H1 (cell line): ENCODE results near the gene EXOC6. TPM values are rescaled to one million over a fixed set of nuclear protein-coding genes. Genes with fewer than 3 reads are reported as not detected.

ENCODE experiments used
- CTCF ChIA-PET: fragments of 300-600 bp; sonication (Branson Sonifier 250); formaldehyde crosslinking; loops from one replicate; lab custom pipeline; 2021; ENCODE audit not compliant: partially characterized antibody; lab: Charles Lee
- POLR2A ChIA-PET: fragments of 300-600 bp; sonication (Branson Sonifier 250); formaldehyde crosslinking; loops from one replicate; lab custom pipeline; 2021; ENCODE audit warnings: inconsistent platforms; ENCODE audit not compliant: partially characterized antibody; lab: Charles Lee
- DNase-seq, 2 experiments: peaks; one replicate each; pipeline versions ENCODE4 v3.0.0 to v3.0.0-alpha.2; 2010 to 2022; ENCODE audit warnings: low spot score in 2 of 2, low read depth in 1 of 2, mixed read lengths in 1 of 2
- FAIRE-seq: peaks from 2 replicates; lab custom pipeline; 2011; peaks lifted over from hg19 to GRCh38; lab: Jason Lieb, UNC
- H2AFZ ChIP-seq: 2 replicates; pipeline ENCODE4 v1.8.1; 2012; ENCODE audit warnings: low read length, inconsistent platforms
- H2AK5ac ChIP-seq: 2 replicates; pipeline ENCODE4 v1.6.1; 2013; ENCODE audit warnings: low read depth, low read length
- H2BK120ac ChIP-seq: replicated peaks from 2 replicates; pipeline ENCODE3; 2013; ENCODE audit warnings: low read depth, low read length, inconsistent platforms
- H2BK12ac ChIP-seq: 2 replicates; pipeline ENCODE4 v1.6.1; 2013; ENCODE audit warnings: low read depth, low read length
- H2BK15ac ChIP-seq: 2 replicates; pipeline ENCODE4 v1.6.1; 2013; ENCODE audit warnings: low read length
- H2BK20ac ChIP-seq: 2 replicates; pipeline ENCODE4 v1.6.1; 2013; ENCODE audit warnings: low read length
- H2BK5ac ChIP-seq: 2 replicates; pipeline ENCODE4 v1.6.1; 2013; ENCODE audit warnings: low read depth, low read length
- H3K14ac ChIP-seq: 2 replicates; pipeline ENCODE4 v1.6.1; 2013; ENCODE audit warnings: inconsistent platforms; ENCODE audit not compliant: insufficient read length
- H3K18ac ChIP-seq: 2 replicates; pipeline ENCODE4 v1.6.1; 2013; ENCODE audit warnings: low read length; ENCODE audit errors: extremely low read depth
- H3K23ac ChIP-seq: 2 replicates; pipeline ENCODE4 v1.6.1; 2013; ENCODE audit warnings: inconsistent platforms; ENCODE audit not compliant: insufficient read length
- H3K23me2 ChIP-seq: 2 replicates; pipeline ENCODE4 v1.6.1; 2013; ENCODE audit warnings: low read depth, low read length
- H3K27ac ChIP-seq: 2 replicates; pipeline ENCODE4 v1.6.1; 2011; ENCODE audit warnings: low read depth, low read length, inconsistent platforms
- H3K27me3 ChIP-seq, 4 experiments: replicated peaks in 1 of 4; 1 replicate in 1 of 4; 2 replicates in 3 of 4; pipeline versions ENCODE4 v1.6.1 to v1.8.1; 2011 to 2013; ENCODE audit warnings: low read length in 3 of 4, mild to moderate bottlenecking in 3 of 4, inconsistent platforms in 2 of 4, mixed read lengths in 2 of 4, moderate library complexity in 1 of 4; ENCODE audit not compliant: control insufficient read depth in 3 of 4, insufficient read depth in 3 of 4; ENCODE audit errors: extremely low read depth in 1 of 4
- H3K36me3 ChIP-seq, 4 experiments: 2 replicates each; pipeline versions ENCODE4 v1.6.1 to v1.8.1; 2011 to 2013; ENCODE audit warnings: mild to moderate bottlenecking in 4 of 4, low read length in 3 of 4, moderate library complexity in 2 of 4, control low read depth in 1 of 4, inconsistent platforms in 1 of 4; ENCODE audit not compliant: insufficient read depth in 4 of 4, control insufficient read depth in 2 of 4
- H3K4ac ChIP-seq: replicated peaks from 2 replicates; pipeline ENCODE3; 2013; ENCODE audit warnings: low read length, low read depth, mixed read lengths, inconsistent platforms; ENCODE audit not compliant: insufficient read length
- H3K4me1 ChIP-seq, 4 experiments: replicated peaks in 1 of 4; 1 replicate in 1 of 4; 2 replicates in 3 of 4; pipeline versions ENCODE4 v1.6.1 to v1.8.1; 2011 to 2013; ENCODE audit warnings: low read length in 3 of 4, inconsistent platforms in 2 of 4, mixed read lengths in 1 of 4; ENCODE audit not compliant: insufficient read depth in 4 of 4, control insufficient read depth in 3 of 4
- H3K4me2 ChIP-seq, 2 experiments: 2 replicates each; pipeline versions ENCODE4 v1.6.1 to v1.8.1; 2011 to 2013; ENCODE audit warnings: low read depth in 2 of 2, low read length in 2 of 2, control low read depth in 1 of 2, inconsistent platforms in 1 of 2, mild to moderate bottlenecking in 1 of 2; ENCODE audit not compliant: insufficient read depth in 1 of 2
- H3K4me3 ChIP-seq, 4 experiments: fragments of 200-600, 300-600 bp in 1 of 4; sonication (generic), shearing (Covaris generic), sonication (Bioruptor Twin) in 1 of 4; 2 replicates each; pipeline versions ENCODE4 v1.5.1 to v1.8.1; 2011 to 2016; ENCODE audit warnings: low read length in 4 of 4, low read depth in 3 of 4, control low read depth in 2 of 4, inconsistent platforms in 2 of 4, mild to moderate bottlenecking in 2 of 4, mixed read lengths in 1 of 4, moderate library complexity in 1 of 4; ENCODE audit not compliant: insufficient read depth in 2 of 4; ENCODE audit errors: extremely low read depth in 1 of 4
- H3K56ac ChIP-seq: replicated peaks from 2 replicates; pipeline ENCODE3; 2013; ENCODE audit warnings: low read depth, mild to moderate bottlenecking, mixed read lengths, low read length, inconsistent platforms; ENCODE audit not compliant: insufficient read length
- H3K79me1 ChIP-seq: 2 replicates; pipeline ENCODE4 v1.6.1; 2013; ENCODE audit warnings: low read depth, low read length, control low read depth
- H3K79me2 ChIP-seq, 2 experiments: 2 replicates each; pipeline versions ENCODE4 v1.6.1 to v1.8.1; 2012 to 2013; ENCODE audit warnings: low read length in 2 of 2, mild to moderate bottlenecking in 2 of 2, inconsistent platforms in 1 of 2; ENCODE audit not compliant: insufficient read depth in 2 of 2, control insufficient read depth in 1 of 2
- H3K9ac ChIP-seq, 4 experiments: replicated peaks in 1 of 4; 1 replicate in 1 of 4; 2 replicates in 3 of 4; pipeline versions ENCODE4 v1.6.1 to v1.8.1; 2011 to 2013; ENCODE audit warnings: low read depth in 3 of 4, low read length in 3 of 4, control low read depth in 2 of 4, mild to moderate bottlenecking in 2 of 4, moderate library complexity in 2 of 4, inconsistent platforms in 1 of 4; ENCODE audit errors: extremely low read depth in 1 of 4
- H3K9me3 ChIP-seq, 2 experiments: 2 replicates each; pipeline versions ENCODE4 v1.6.1 to v1.8.1; 2012 to 2013; ENCODE audit warnings: mild to moderate bottlenecking in 2 of 2, moderate library complexity in 2 of 2, control low read depth in 1 of 2, inconsistent platforms in 1 of 2, low read depth in 1 of 2, low read length in 1 of 2, mixed read lengths in 1 of 2; ENCODE audit not compliant: insufficient read depth in 2 of 2
- H4K20me1 ChIP-seq, 2 experiments: replicated peaks in 1 of 2; 2 replicates each; pipeline versions ENCODE3 to v1.8.1; 2011 to 2013; ENCODE audit warnings: inconsistent platforms in 2 of 2, low read length in 2 of 2, mild to moderate bottlenecking in 1 of 2; ENCODE audit not compliant: insufficient read depth in 2 of 2, control insufficient read depth in 1 of 2
- H4K5ac ChIP-seq: 2 replicates; pipeline ENCODE4 v1.6.1; 2013; ENCODE audit warnings: low read length, low read depth, mixed read lengths, inconsistent platforms; ENCODE audit not compliant: insufficient read length
- H4K8ac ChIP-seq: 2 replicates; pipeline ENCODE4 v1.8.0; 2013; ENCODE audit warnings: mild to moderate bottlenecking, moderate library complexity, low read length, inconsistent platforms; ENCODE audit not compliant: insufficient read depth; ENCODE audit errors: extremely low read depth
- H4K91ac ChIP-seq: replicated peaks from 2 replicates; pipeline ENCODE3; 2013; ENCODE audit warnings: low read length, mixed read lengths, inconsistent platforms; ENCODE audit not compliant: insufficient read length
- BCL11A ChIP-seq, 2 experiments: IDR thresholded peaks; one replicate each; pipeline ENCODE4 v1.6.1; 2011; ENCODE audit warnings: low read depth in 2 of 2, low read length in 2 of 2, mild to moderate bottlenecking in 2 of 2
- CBX5 ChIP-seq: fragments of 300-800, 300-1000 bp; sonication (generic); IDR thresholded peaks from 2 replicates; pipeline ENCODE4 v1.7.1; 2016; ENCODE audit warnings: antibody characterized with exemption, low read length, low read depth
- CEBPB ChIP-seq: IDR thresholded peaks from 2 replicates; pipeline ENCODE4 v1.6.1; 2012; ENCODE audit warnings: low read depth, low read length
- CREB1 ChIP-seq: IDR thresholded peaks from 2 replicates; pipeline ENCODE4 v1.6.1; 2012; ENCODE audit warnings: inconsistent platforms
- CTCF ChIP-seq, 3 experiments: IDR thresholded peaks; 1 replicate in 2 of 3; 2 replicates in 1 of 3; pipeline versions ENCODE4 v1.5.1 to v1.6.1; 2011; ENCODE audit warnings: low read length in 3 of 3, mild to moderate bottlenecking in 3 of 3, inconsistent platforms in 2 of 3, low read depth in 1 of 3, moderate library complexity in 1 of 3; ENCODE audit not compliant: insufficient read depth in 1 of 3; ENCODE audit errors: control extremely low read depth in 1 of 3
- GTF2F1 ChIP-seq: IDR thresholded peaks from 2 replicates; pipeline ENCODE4 v1.6.1; 2012; ENCODE audit warnings: low read depth, low read length, improper control_type of control experiment, borderline replicate concordance
- MAX ChIP-seq: IDR thresholded peaks from 2 replicates; pipeline ENCODE4 v1.6.1; 2012; ENCODE audit warnings: inconsistent platforms
- RAD21 ChIP-seq, 2 experiments: IDR thresholded peaks in 1 of 2; conservative IDR thresholded peaks in 1 of 2; 2 replicates each; pipeline ENCODE4 v1.6.1; 2011; ENCODE audit warnings: low read depth in 2 of 2, low read length in 2 of 2, improper control_type of control experiment in 1 of 2, inconsistent platforms in 1 of 2, mild to moderate bottlenecking in 1 of 2, moderate library complexity in 1 of 2
- SAP30 ChIP-seq: fragments of 300-600 bp; sonication (generic); IDR thresholded peaks from 2 replicates; pipeline ENCODE4 v1.7.1; 2012; ENCODE audit warnings: low read length, moderate library complexity, mild to moderate bottlenecking, inconsistent platforms; ENCODE audit not compliant: insufficient read depth, insufficient replicate concordance
- SP4 ChIP-seq: IDR thresholded peaks from 2 replicates; pipeline ENCODE4 v1.6.1; 2012; ENCODE audit warnings: low read length, inconsistent platforms
- TAF1 ChIP-seq: IDR thresholded peaks from 2 replicates; pipeline ENCODE4 v1.6.1; 2011; ENCODE audit warnings: mild to moderate bottlenecking, low read depth, low read length
- TEAD4 ChIP-seq: IDR thresholded peaks from 2 replicates; pipeline ENCODE4 v1.6.1; 2012; ENCODE audit warnings: low read depth, low read length, inconsistent platforms, mixed read lengths
- WGBS, 2 experiments: shearing (Covaris generic) in 1 of 2; methylation state at CpG; one replicate each; pipeline versions ENCODE4 v1.1.6 to v1.1.7; 2013 to 2015; ENCODE audit warnings: low lambda C conversion rate in 2 of 2, mixed read lengths in 2 of 2, inconsistent platforms in 1 of 2, low coverage in 1 of 2, missing lambda C conversion rate in 1 of 2; ENCODE audit not compliant: insufficient replicate concordance in 2 of 2, insufficient coverage in 1 of 2, insufficient read length in 1 of 2; ENCODE audit errors: extremely low coverage in 1 of 2, missing lambda C conversion rate in 1 of 2; 5-methylcytosine and 5-hydroxymethylcytosine counted together
- polyA plus RNA-seq, 7 experiments: library from polyadenylated mRNA; depleted of rRNA in 3 of 7; stranded (reverse) in 5 of 7; unstranded in 2 of 7; fragments of >200 nt in 5 of 7; fragments of 200-250 nt in 2 of 7; gene quantifications; 1 replicate in 5 of 7; 2 replicates in 1 of 7; 4 replicates in 1 of 7; pipeline versions ENCODE4 v1.2.1 to v1.2.3, GENCODE V29; 2011 to 2013; ENCODE audit warnings: missing spikeins in 2 of 7, mixed read lengths in 2 of 7
- total RNA-seq: library from RNA; stranded (reverse); fragmentation: NEBNext Ultra II Directional; extraction: Animal tissue kit (Norgen Biotek cat#: 25700); gene quantifications from 2 replicates; pipeline ENCODE4 v1.2.1, GENCODE V29; 2021

The EXOC6 gene
- total and polyA plus RNA-seq, 2 of the 8 experiments (the other 6 are each of a cell fraction or from before 2014, with no cell fraction given): 1.7 to 4.5 TPM

GRCh38 chr10:92907280-92907679 is 59.0 kb downstream of the EXOC6 start:
- H3K23ac ChIP-seq: no peak overlapping the region
- ChIA-PET POLR2A (no interaction called here), CTCF (no interaction called here)
- H3K4me3 ChIP-seq: no peak overlapping the region
- no peak for DNase-seq
- WGBS, 2 experiments: 96% methylated on average over 4 of the region's 4 CpGs; no CpG with 5 or more reads in 1 of the 2 experiments
- no peak overlapping the region for H2BK20ac ChIP-seq
- no peaks in the 10 kb centered on the region for H3K9me3 ChIP-seq
- H4K8ac ChIP-seq: no peak overlapping the region
- no peak overlapping the region for H3K27ac ChIP-seq
- H2BK5ac ChIP-seq: no peak overlapping the region
- no peak overlapping the region for H3K14ac ChIP-seq
- H2AFZ ChIP-seq: no peak overlapping the region
- H3K36me3 ChIP-seq: no peaks in the 10 kb centered on the region
- no peak overlapping the region for H3K4ac ChIP-seq
- no peak for FAIRE-seq
- no peak overlapping the region for H3K4me2 ChIP-seq
- no peak overlapping the region for H3K18ac ChIP-seq
- no peak overlapping the region for H4K5ac ChIP-seq
- no peaks in the 10 kb centered on the region for H3K27me3 ChIP-seq
- no peaks in the 10 kb centered on the region for H3K23me2 ChIP-seq
- H3K79me1 ChIP-seq: no peaks in the 10 kb centered on the region
- H2BK15ac ChIP-seq: no peak overlapping the region
- H3K9ac ChIP-seq: no peak overlapping the region
- H3K79me2 ChIP-seq: no peaks in the 10 kb centered on the region
- H2BK120ac ChIP-seq: no peak overlapping the region
- H2AK5ac ChIP-seq: no peak overlapping the region
- H3K56ac ChIP-seq: no peak overlapping the region
- no peak overlapping the region for H2BK12ac ChIP-seq
- H3K4me1 ChIP-seq: no peaks in the 10 kb centered on the region
- no peaks in the 10 kb centered on the region for H4K20me1 ChIP-seq
- H4K91ac ChIP-seq: no peak overlapping the region
- no peak for TF ChIP-seq BCL11A (IDR thresholded peaks at IDR 0.05; ENCODE audit: low read depth in 2 of 2, low read length in 2 of 2)
- no peak for TF ChIP-seq GTF2F1
- no peak for TF ChIP-seq TEAD4
- no peak for TF ChIP-seq TAF1
- TF ChIP-seq SAP30: no peak
- TF ChIP-seq CEBPB: no peak
- no peak for TF ChIP-seq CTCF (IDR thresholded peaks at IDR 0.05; ENCODE audit: control extremely low read depth in 1 of 3, insufficient read depth in 1 of 3, low read depth in 1 of 3, low read length in 3 of 3)
- TF ChIP-seq RAD21 (IDR thresholded peaks at IDR 0.05 in 1 of 2, conservative IDR thresholded peaks at IDR 0.05 in 1 of 2; ENCODE audit: low read depth in 2 of 2, low read length in 2 of 2): no peak
- no peak for TF ChIP-seq SP4
- no peak for TF ChIP-seq MAX
- no peak for TF ChIP-seq CREB1
- TF ChIP-seq CBX5: no peak
